ENCODE results near the gene DNAH17.

The DNAH17 gene

DNA sequence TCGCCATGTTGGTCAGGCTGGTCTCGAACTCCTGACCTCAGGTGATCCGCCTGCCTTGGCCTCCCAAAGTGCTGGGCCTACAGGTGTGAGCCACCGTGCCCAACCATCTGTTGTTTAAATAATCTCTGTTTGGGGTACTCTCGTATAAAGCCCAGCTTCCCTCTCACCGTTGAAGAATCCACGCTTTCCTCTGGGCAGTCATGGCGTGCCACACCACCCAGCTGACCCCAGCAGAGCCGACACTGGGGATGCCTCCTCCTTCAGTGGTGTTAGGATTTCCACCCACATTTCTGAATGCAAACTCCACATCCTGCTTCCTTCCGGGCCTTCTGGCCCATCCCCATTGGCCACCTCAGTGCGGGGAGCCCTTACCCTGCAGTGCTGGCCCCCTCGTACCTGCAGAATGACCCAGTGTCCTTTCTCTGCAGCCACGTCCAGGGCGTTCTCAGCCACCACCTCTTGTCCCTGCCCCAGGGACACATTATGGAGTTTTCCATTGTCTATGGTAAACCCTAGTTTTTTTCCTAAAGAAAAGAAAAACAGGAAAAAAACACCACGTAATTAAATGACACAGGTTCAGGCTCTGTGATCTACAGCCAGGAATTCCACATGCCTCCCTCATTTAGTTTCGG, 138.4 kb downstream of the DNAH17 start:
- DNase-seq (ENCODE audit: low read depth): no peak
- no peak overlapping the region for H3K4me3 ChIP-seq (ENCODE audit: low read depth, low read length)
- TF ChIP-seq, protein P1, sequence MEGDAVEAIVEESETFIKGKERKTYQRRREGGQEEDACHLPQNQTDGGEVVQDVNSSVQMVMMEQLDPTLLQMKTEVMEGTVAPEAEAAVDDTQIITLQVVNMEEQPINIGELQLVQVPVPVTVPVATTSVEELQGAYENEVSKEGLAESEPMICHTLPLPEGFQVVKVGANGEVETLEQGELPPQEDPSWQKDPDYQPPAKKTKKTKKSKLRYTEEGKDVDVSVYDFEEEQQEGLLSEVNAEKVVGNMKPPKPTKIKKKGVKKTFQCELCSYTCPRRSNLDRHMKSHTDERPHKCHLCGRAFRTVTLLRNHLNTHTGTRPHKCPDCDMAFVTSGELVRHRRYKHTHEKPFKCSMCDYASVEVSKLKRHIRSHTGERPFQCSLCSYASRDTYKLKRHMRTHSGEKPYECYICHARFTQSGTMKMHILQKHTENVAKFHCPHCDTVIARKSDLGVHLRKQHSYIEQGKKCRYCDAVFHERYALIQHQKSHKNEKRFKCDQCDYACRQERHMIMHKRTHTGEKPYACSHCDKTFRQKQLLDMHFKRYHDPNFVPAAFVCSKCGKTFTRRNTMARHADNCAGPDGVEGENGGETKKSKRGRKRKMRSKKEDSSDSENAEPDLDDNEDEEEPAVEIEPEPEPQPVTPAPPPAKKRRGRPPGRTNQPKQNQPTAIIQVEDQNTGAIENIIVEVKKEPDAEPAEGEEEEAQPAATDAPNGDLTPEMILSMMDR (IDR thresholded peaks at IDR 0.05; ENCODE audit: control insufficient read depth, extremely low read depth, insufficient read depth): no peak

DNA sequence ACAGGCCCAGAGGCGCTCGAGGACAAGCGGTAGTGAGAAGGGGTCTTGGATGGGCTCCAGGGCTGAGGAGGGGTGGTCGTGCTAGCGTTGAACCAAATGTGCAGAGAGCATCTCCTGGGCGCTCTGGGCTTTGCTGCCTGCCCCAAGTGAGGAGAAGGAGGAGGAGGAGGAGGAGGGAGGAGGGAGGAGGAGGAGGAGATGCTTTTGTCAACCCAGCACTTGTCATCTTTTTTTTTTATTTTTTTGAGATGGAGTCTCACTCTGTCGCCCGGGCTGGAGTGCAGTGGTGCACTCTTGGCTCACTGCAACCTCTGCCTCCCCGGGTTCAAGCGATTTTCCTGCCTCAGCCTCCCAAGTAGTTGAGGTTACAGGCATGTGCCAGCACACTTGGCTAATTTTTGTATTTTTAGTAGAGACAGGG, 138.9 kb downstream of the DNAH17 start:
- no peak for DNase-seq (ENCODE audit: low read depth)
- no peak overlapping the region for H3K4me3 ChIP-seq (ENCODE audit: low read depth, low read length)
- TF ChIP-seq, protein P1 (IDR thresholded peaks at IDR 0.05; ENCODE audit: control insufficient read depth, extremely low read depth, insufficient read depth): no peak

DNA sequence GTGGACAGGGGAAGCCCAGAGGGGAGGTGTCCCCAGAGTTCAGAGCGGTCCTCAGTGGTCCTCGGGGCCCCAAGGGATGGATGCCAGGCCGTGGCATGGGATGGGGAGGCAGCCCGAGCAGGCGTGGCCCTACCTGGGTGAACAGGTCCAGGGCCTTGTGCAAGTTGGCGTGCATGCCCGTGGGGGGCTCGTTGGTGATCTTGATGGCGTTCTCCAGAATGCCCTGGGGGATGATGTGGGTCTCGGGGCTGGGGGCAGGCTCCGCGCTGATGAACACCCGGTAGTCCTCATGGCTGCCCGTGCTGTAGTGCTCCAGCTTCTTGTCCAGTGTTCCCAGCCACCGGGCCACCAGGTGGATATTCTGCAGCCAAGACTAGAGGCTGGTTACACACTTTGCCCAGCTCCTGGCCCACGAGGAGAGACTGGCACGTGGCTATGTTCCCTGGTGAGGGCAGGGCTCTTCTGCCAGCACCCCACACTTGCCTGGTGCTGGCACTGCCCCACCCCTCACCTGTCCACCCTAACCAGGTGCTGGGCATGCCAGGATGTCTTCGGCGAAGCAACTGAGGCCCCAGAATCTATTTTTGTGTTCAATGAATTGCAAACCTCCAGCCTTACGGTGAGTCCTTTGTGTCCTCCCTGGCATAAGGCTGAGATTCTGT, 139.6 kb downstream of the DNAH17 start:
- no peak for DNase-seq (ENCODE audit: low read depth)
- TF ChIP-seq, protein P1 (IDR thresholded peaks at IDR 0.05; ENCODE audit: control insufficient read depth, extremely low read depth, insufficient read depth): no peak
- H3K4me3 ChIP-seq (ENCODE audit: low read depth, low read length): no peak overlapping the region

DNA sequence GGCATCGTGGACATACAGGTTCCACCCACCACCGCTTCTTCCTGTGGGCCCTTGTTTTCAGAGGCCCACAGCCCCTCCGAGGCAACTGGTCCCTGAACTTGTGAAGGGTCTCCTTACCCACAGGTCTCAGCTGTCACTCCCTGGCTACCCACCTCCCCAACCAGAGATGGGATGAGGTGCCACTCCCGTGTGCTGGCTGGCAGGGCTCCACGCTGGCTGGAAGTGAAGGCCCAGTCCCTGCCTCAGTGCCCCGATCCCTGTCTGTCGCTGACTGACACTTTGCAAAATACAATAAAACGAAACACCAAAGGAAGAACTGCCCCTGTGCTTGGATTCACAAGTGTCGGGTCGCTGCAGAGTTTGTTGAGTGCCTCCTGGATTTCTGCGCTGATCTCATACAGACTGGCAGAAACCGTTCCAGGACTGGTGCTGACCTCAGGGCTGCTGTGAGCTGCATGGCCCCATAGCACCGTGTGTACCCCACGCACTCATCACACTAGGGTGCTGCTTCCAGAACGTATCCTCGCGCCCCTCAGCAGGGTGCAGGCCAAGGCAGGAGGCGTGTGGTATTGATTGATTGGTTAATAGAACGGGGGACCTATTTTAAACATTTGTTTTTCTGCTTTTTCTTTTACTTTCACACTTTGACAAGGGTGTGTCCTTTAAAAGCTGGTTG, 141.7 kb downstream of the DNAH17 start:
- TF ChIP-seq, protein P1 (IDR thresholded peaks at IDR 0.05; ENCODE audit: control insufficient read depth, extremely low read depth, insufficient read depth): no peak
- no peak overlapping the region for H3K4me3 ChIP-seq (ENCODE audit: low read depth, low read length)
- no peak for DNase-seq (ENCODE audit: low read depth)

DNA sequence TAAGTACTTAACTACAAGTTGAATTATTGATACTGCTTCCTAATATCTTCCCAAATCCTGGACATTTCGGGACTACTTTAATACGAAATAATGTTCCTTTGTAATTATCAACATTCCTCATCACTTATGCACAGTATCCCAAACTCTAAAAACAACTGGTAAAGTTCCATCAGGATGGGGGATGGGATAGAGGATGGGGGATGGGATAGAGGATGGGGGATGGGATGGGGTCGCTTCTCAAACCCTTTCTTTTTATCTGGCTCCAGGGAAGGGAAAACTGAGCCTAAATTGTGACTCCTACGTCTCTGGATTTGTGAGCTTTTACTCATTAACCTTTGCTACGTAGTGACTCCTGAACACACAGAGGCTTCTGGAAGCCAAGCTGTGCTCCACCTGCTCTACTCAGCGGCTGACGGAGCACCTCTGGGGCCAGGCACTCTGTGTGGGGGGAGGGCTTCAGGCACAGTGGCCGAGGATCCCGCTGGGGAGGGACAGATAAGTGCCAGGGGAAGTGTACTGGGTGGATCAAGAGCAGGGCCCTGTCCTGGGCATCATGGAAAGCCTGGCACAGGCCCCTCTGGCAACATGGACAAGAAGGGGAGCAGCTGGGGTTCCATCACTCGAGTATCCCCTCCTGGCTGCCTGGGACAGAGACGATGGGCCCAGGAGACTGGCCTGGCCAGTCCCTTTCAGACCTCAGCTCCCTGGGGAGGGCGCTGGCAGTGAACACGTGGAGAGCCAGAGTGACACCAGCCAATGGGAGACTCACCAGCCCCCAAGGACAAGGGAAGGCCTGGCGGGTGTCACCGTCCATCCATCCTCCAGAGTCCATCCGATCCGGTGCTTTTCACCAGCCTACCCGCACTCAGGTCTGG, 142.5 kb downstream of the DNAH17 start:
- no peak overlapping the region for H3K4me3 ChIP-seq (ENCODE audit: low read depth, low read length)
- TF ChIP-seq, protein P1 (IDR thresholded peaks at IDR 0.05; ENCODE audit: control insufficient read depth, extremely low read depth, insufficient read depth): no peak
- no peak for DNase-seq (ENCODE audit: low read depth)

GRCh38 chr17:78433780-78434335, 143.3 kb downstream of the DNAH17 start:
- TF ChIP-seq, protein P1 (IDR thresholded peaks at IDR 0.05; ENCODE audit: control insufficient read depth, extremely low read depth, insufficient read depth): no peak
- no peak for DNase-seq (ENCODE audit: low read depth)
- no peak overlapping the region for H3K4me3 ChIP-seq (ENCODE audit: low read depth, low read length)

Data from LNCaP clone FGC (cell line).